GM23338 (cell line): ENCODE data around the gene ZNF664. TPM values are rescaled to one million over a fixed set of nuclear protein-coding genes. Genes with fewer than 3 reads are reported as not detected.

ENCODE experiments used
- ATAC-seq: fragments of 200-7000 bp; cut with Tn5 transposase; 3 replicates; pipeline ENCODE4 v1.9.1; 2020
- DNase-seq: peaks from one replicate; pipeline ENCODE4 v3.0.0-alpha.2; 2015; ENCODE audit warnings: low spot score
- H2AFZ ChIP-seq: fragments of 200-600 bp; sonication (generic); 2 replicates; pipeline ENCODE4 v1.8.0; 2016; ENCODE audit warnings: antibody characterized with exemption, mild to moderate bottlenecking, moderate library complexity
- H3F3A ChIP-seq: fragments of 200-600 bp; sonication (generic); replicated peaks from 2 replicates; pipeline ENCODE4 v1.8.0; 2017; ENCODE audit warnings: antibody characterized with exemption, mixed run types, low read depth
- H3K27ac ChIP-seq: fragments of 200-600 bp; sonication (generic); 2 replicates; pipeline ENCODE4 v1.6.1; 2016; ENCODE audit warnings: low read depth
- H3K27me3 ChIP-seq: fragments of 200-600 bp; sonication (generic); 2 replicates; pipeline ENCODE4 v1.8.0; 2016; ENCODE audit warnings: mild to moderate bottlenecking, mixed run types, moderate library complexity; ENCODE audit not compliant: insufficient read depth
- H3K36me3 ChIP-seq: fragments of 200-600 bp; sonication (generic); 2 replicates; pipeline ENCODE4 v1.8.0; 2016; ENCODE audit warnings: mild to moderate bottlenecking; ENCODE audit not compliant: insufficient read depth
- H3K4me1 ChIP-seq: fragments of 200-600 bp; sonication (generic); 2 replicates; pipeline ENCODE4 v1.8.0; 2016; ENCODE audit warnings: mild to moderate bottlenecking, moderate library complexity; ENCODE audit not compliant: insufficient read depth
- H3K4me2 ChIP-seq: fragments of 200-600 bp; sonication (generic); 2 replicates; pipeline ENCODE4 v1.7.1; 2017; ENCODE audit warnings: mixed run types
- H3K4me3 ChIP-seq: fragments of 200-600 bp; sonication (generic); 2 replicates; pipeline ENCODE4 v1.6.1; 2016; ENCODE audit warnings: mixed run types
- H3K79me2 ChIP-seq: fragments of 200-600 bp; sonication (generic); replicated peaks from 2 replicates; pipeline ENCODE4 v1.8.0; 2017; ENCODE audit warnings: mild to moderate bottlenecking; ENCODE audit not compliant: insufficient read depth
- H3K9me2 ChIP-seq: fragments of 200-600 bp; sonication (generic); 2 replicates; pipeline ENCODE4 v1.8.0; 2017; ENCODE audit not compliant: insufficient read depth
- H4K20me1 ChIP-seq: fragments of 200-600 bp; sonication (generic); replicated peaks from 2 replicates; pipeline ENCODE4 v1.8.0; 2017; ENCODE audit warnings: mild to moderate bottlenecking; ENCODE audit not compliant: insufficient read depth
- H3K27ac Mint-ChIP-seq: 2 replicates; pipeline ENCODE4 v1.8.0; 2020; ENCODE audit warnings: inconsistent platforms, mild to moderate bottlenecking, moderate library complexity, mixed read lengths
- H3K27me3 Mint-ChIP-seq: 3 replicates; pipeline ENCODE4 v1.8.0; 2022; ENCODE audit warnings: low read depth, mild to moderate bottlenecking, moderate library complexity, mixed read lengths, inconsistent platforms; ENCODE audit not compliant: insufficient read depth, poor library complexity
- H3K36me3 Mint-ChIP-seq: 3 replicates; pipeline ENCODE4 v1.8.0; 2021; ENCODE audit warnings: low read depth, mild to moderate bottlenecking, inconsistent platforms, moderate library complexity, mixed read lengths
- H3K4me1 Mint-ChIP-seq: 3 replicates; pipeline ENCODE4 v1.8.0; 2020; ENCODE audit warnings: mild to moderate bottlenecking, inconsistent platforms, mixed read lengths
- H3K4me3 Mint-ChIP-seq: 3 replicates; pipeline ENCODE4 v1.8.0; 2021; ENCODE audit warnings: moderate library complexity, mild to moderate bottlenecking, inconsistent platforms, mixed read lengths
- H3K9me3 Mint-ChIP-seq: 3 replicates; pipeline ENCODE4 v1.8.0; 2020; ENCODE audit warnings: moderate library complexity, mild to moderate bottlenecking, inconsistent platforms, mixed read lengths
- NANOG ChIP-seq: IDR thresholded peaks from 2 replicates; pipeline ENCODE4 v1.6.1; 2016; ENCODE audit warnings: antibody characterized with exemption, borderline replicate concordance
- REST ChIP-seq: IDR thresholded peaks from one replicate; pipeline ENCODE4 v1.6.1; 2018; ENCODE audit warnings: antibody characterized with exemption; ENCODE audit not compliant: unreplicated experiment
- STAT1 ChIP-seq: IDR thresholded peaks from one replicate; pipeline ENCODE4 v1.6.1; 2016; ENCODE audit warnings: antibody characterized with exemption; ENCODE audit not compliant: unreplicated experiment
- ZNF114 ChIP-seq: fragments of 250-450 bp; sonication (Bioruptor Pico); IDR thresholded peaks from 2 replicates; pipeline ENCODE4 v1.5.0; 2020; ENCODE audit warnings: mild to moderate bottlenecking, moderate library complexity
- polyA plus RNA-seq: library from polyadenylated mRNA; unstranded; fragments of >200 nt; fragmentation: Nextera tagmentation; extraction: Ambion mirVana; gene quantifications from 2 replicates; pipeline ENCODE4 v1.2.1, GENCODE V29; 2016
- total RNA-seq: library from RNA; depleted of rRNA; stranded (reverse); fragments of >200 nt; shearing (Covaris generic); gene quantifications from 2 replicates; pipeline ENCODE4 v1.2.3, GENCODE V29; 2014
- TF ChIP-seq, protein P1 (sequence below), 2 experiments: fragments of 200-600 bp in 1 of 2; sonication (generic) in 1 of 2; conservative IDR thresholded peaks; 2 replicates each; pipeline versions ENCODE4 v1.5.1 to v1.6.1; 2016 to 2017; ENCODE audit warnings: antibody characterized with exemption in 2 of 2, low read depth in 2 of 2, mild to moderate bottlenecking in 2 of 2, moderate library complexity in 1 of 2
- TF ChIP-seq, protein P2 (sequence below): fragments of 250-450 bp; sonication (Bioruptor Pico); IDR thresholded peaks from 2 replicates; pipeline ENCODE4 v1.5.0; 2020; ENCODE audit warnings: mild to moderate bottlenecking, moderate library complexity
- TF ChIP-seq, protein P3 (sequence below): IDR thresholded peaks from 2 replicates; pipeline ENCODE4 v1.6.1; 2016; ENCODE audit warnings: antibody characterized with exemption

ZNF664 gene
- total and polyA plus RNA-seq, 2 experiments from 2014 or later, result 8.1 to 35.2 TPM

- Mint-ChIP-seq H3K27ac (no peak overlapping the region), H3K4me3 (no peak overlapping the region), H3K27me3 (peaks cover 45% of the 10 kb centered on the region), H3K9me3 (no peaks in the 10 kb centered on the region), H3K4me1 (no peaks in the 10 kb centered on the region; the same call in 2 of the 3 replicates), H3K36me3 (no peaks in the 10 kb centered on the region)
- Histone ChIP-seq H3F3A (no peaks in the 10 kb centered on the region), H3K4me3 (no peak overlapping the region), H3K79me2 (no peaks in the 10 kb centered on the region), H3K9me2 (no peaks in the 10 kb centered on the region), H3K27me3 (peaks cover 95% of the 10 kb centered on the region), H3K4me2 (no peak overlapping the region), H2AFZ (no peak overlapping the region), H3K4me1 (no peaks in the 10 kb centered on the region), H3K36me3 (no peaks in the 10 kb centered on the region), H4K20me1 (peaks cover 2% of the 10 kb centered on the region; the same call in 1 of the 2 replicates), H3K27ac (no peak overlapping the region)
- ATAC-seq (no peak), DNase-seq (no peak)
- TF ChIP-seq, protein P1, sequence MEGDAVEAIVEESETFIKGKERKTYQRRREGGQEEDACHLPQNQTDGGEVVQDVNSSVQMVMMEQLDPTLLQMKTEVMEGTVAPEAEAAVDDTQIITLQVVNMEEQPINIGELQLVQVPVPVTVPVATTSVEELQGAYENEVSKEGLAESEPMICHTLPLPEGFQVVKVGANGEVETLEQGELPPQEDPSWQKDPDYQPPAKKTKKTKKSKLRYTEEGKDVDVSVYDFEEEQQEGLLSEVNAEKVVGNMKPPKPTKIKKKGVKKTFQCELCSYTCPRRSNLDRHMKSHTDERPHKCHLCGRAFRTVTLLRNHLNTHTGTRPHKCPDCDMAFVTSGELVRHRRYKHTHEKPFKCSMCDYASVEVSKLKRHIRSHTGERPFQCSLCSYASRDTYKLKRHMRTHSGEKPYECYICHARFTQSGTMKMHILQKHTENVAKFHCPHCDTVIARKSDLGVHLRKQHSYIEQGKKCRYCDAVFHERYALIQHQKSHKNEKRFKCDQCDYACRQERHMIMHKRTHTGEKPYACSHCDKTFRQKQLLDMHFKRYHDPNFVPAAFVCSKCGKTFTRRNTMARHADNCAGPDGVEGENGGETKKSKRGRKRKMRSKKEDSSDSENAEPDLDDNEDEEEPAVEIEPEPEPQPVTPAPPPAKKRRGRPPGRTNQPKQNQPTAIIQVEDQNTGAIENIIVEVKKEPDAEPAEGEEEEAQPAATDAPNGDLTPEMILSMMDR (conservative IDR thresholded peaks at IDR 0.05; ENCODE audit: low read depth in 2 of 2), result no peak
- TF ChIP-seq, protein P2, sequence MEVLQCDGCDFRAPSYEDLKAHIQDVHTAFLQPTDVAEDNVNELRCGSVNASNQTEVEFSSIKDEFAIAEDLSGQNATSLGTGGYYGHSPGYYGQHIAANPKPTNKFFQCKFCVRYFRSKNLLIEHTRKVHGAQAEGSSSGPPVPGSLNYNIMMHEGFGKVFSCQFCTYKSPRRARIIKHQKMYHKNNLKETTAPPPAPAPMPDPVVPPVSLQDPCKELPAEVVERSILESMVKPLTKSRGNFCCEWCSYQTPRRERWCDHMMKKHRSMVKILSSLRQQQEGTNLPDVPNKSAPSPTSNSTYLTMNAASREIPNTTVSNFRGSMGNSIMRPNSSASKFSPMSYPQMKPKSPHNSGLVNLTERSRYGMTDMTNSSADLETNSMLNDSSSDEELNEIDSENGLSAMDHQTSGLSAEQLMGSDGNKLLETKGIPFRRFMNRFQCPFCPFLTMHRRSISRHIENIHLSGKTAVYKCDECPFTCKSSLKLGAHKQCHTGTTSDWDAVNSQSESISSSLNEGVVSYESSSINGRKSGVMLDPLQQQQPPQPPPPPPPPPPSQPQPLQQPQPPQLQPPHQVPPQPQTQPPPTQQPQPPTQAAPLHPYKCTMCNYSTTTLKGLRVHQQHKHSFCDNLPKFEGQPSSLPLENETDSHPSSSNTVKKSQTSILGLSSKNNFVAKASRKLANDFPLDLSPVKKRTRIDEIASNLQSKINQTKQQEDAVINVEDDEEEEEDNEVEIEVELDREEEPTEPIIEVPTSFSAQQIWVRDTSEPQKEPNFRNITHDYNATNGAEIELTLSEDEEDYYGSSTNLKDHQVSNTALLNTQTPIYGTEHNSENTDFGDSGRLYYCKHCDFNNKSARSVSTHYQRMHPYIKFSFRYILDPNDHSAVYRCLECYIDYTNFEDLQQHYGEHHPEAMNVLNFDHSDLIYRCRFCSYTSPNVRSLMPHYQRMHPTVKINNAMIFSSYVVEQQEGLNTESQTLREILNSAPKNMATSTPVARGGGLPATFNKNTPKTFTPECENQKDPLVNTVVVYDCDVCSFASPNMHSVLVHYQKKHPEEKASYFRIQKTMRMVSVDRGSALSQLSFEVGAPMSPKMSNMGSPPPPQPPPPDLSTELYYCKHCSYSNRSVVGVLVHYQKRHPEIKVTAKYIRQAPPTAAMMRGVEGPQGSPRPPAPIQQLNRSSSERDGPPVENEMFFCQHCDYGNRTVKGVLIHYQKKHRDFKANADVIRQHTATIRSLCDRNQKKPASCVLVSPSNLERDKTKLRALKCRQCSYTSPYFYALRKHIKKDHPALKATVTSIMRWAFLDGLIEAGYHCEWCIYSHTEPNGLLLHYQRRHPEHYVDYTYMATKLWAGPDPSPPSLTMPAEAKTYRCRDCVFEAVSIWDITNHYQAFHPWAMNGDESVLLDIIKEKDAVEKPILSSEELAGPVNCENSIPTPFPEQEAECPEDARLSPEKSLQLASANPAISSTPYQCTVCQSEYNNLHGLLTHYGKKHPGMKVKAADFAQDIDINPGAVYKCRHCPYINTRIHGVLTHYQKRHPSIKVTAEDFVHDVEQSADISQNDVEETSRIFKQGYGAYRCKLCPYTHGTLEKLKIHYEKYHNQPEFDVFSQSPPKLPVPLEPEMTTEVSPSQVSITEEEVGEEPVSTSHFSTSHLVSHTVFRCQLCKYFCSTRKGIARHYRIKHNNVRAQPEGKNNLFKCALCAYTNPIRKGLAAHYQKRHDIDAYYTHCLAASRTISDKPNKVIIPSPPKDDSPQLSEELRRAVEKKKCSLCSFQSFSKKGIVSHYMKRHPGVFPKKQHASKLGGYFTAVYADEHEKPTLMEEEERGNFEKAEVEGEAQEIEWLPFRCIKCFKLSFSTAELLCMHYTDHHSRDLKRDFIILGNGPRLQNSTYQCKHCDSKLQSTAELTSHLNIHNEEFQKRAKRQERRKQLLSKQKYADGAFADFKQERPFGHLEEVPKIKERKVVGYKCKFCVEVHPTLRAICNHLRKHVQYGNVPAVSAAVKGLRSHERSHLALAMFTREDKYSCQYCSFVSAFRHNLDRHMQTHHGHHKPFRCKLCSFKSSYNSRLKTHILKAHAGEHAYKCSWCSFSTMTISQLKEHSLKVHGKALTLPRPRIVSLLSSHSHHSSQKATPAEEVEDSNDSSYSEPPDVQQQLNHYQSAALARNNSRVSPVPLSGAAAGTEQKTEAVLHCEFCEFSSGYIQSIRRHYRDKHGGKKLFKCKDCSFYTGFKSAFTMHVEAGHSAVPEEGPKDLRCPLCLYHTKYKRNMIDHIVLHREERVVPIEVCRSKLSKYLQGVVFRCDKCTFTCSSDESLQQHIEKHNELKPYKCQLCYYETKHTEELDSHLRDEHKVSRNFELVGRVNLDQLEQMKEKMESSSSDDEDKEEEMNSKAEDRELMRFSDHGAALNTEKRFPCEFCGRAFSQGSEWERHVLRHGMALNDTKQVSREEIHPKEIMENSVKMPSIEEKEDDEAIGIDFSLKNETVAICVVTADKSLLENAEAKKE (CRISPR knock-in tag), result no peak
- TF ChIP-seq ZNF114 (CRISPR knock-in tag) (no peak), NANOG (no peak), REST (no peak), STAT1 (no peak)
- TF ChIP-seq, protein P3, sequence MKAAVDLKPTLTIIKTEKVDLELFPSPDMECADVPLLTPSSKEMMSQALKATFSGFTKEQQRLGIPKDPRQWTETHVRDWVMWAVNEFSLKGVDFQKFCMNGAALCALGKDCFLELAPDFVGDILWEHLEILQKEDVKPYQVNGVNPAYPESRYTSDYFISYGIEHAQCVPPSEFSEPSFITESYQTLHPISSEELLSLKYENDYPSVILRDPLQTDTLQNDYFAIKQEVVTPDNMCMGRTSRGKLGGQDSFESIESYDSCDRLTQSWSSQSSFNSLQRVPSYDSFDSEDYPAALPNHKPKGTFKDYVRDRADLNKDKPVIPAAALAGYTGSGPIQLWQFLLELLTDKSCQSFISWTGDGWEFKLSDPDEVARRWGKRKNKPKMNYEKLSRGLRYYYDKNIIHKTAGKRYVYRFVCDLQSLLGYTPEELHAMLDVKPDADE, result no peak
Observed at GRCh38 chr12:123958462-123958861, 14.6 kb upstream of the ZNF664 start.
